ENCODE measurements around the gene ALDH1A1.

The ALDH1A1 gene

GRCh38 chr9:72913382-72914009 is 39.4 kb downstream of the ALDH1A1 start:
- no peak for DNase-seq

GRCh38 chr9:72912476-72913381 is 40.1 kb downstream of the ALDH1A1 start:
- DNase-seq, result no peak

GRCh38 chr9:72911816-72912215 is 41.0 kb downstream of the ALDH1A1 start:
- no peak for DNase-seq

- no peak for DNase-seq
These were observed 41.5 kb downstream of the ALDH1A1 start for GRCh38 chr9:72911247-72911775.

- DNase-seq, result no peak
These were observed 43.4 kb downstream of the ALDH1A1 start for GRCh38 chr9:72909428-72909827.

GRCh38 chr9:72907421-72907820 is 45.4 kb downstream of the ALDH1A1 start:
- DNase-seq, result no peak

GRCh38 chr9:72906810-72907209 is 46.0 kb downstream of the ALDH1A1 start:
- no peak for DNase-seq

- no peak for DNase-seq
These were observed 47.1 kb downstream of the ALDH1A1 start for GRCh38 chr9:72905514-72906480.

- DNase-seq, result no peak
These were observed 48.4 kb downstream of the ALDH1A1 start for GRCh38 chr9:72904267-72905093.

- DNase-seq, result no peak
These were observed 49.8 kb downstream of the ALDH1A1 start for GRCh38 chr9:72903103-72903502.

GRCh38 chr9:72902268-72902667 is 50.6 kb downstream of the ALDH1A1 start:
- no peak for DNase-seq

GRCh38 chr9:72899734-72900477 is 52.9 kb downstream of the ALDH1A1 start:
- DNase-seq, result no peak

- no peak for DNase-seq
These were observed 53.8 kb downstream of the ALDH1A1 start for GRCh38 chr9:72898784-72899733.

GRCh38 chr9:72898360-72898759 is 54.5 kb downstream of the ALDH1A1 start:
- DNase-seq, result no peak

GRCh38 chr9:72897069-72897649 is 55.7 kb downstream of the ALDH1A1 start:
- no peak for DNase-seq

- DNase-seq, result no peak
These were observed 56.4 kb downstream of the ALDH1A1 start for GRCh38 chr9:72896439-72896838.

- no peak for DNase-seq
These were observed 57.7 kb downstream of the ALDH1A1 start for GRCh38 chr9:72895122-72895521.

- no peak for DNase-seq
These were observed 58.5 kb downstream of the ALDH1A1 start for GRCh38 chr9:72894342-72894741.

- DNase-seq, result no peak
These were observed 59.4 kb downstream of the ALDH1A1 start for GRCh38 chr9:72893437-72893836.

- no peak for DNase-seq
These were observed 61.8 kb downstream of the ALDH1A1 start for GRCh38 chr9:72891043-72891442.

Measured in activated CD4-positive, alpha-beta T cell treated with anti-CD3 and anti-CD28 coated beads, Interleukin-2, amount 50 U/mL, for 48 hours (primary cell).